ENCODE results near the gene RWDD3. TPM values are rescaled to one million over a fixed set of nuclear protein-coding genes. Genes with fewer than 3 reads are reported as not detected.

Gene RWDD3
- total RNA-seq, 3 donors from 2014 or later (not counting 1 experiment from before 2014, with no cell fraction given) = 8.8 to 15.3 (median 15.2) TPM

DNA sequence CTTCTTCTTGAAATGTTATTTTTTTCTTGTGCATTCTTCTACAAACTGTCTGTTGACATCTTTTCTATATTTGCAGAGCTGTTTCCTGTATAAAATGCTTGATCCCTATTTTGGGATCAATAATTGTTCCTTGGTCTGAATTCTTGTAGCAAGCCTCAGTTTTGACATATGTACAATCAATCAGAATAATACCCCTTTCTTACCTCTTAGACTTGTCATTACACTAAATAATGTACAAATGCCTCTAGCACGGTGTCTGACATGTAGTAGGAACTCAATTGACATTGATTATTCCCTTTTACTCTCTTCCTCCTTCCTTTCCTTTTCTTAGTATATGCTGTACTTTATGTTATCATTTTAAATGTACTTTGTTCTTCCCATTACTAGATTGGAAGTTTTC is 25.2 kb downstream of the RWDD3 start:
- Mint-ChIP-seq H3K4me3 (no peak overlapping the region), H3K27me3 (ENCODE audit: low read depth in 2 of 2) (no peaks in the 10 kb centered on the region), H3K9me3 (peaks cover 0 to 3% of the 10 kb centered on the region in 2 donors), H3K4me1 (no peaks in the 10 kb centered on the region), H3K27ac (no peak overlapping the region), H3K36me3 (peaks cover under 1% of the 10 kb centered on the region)
- no peak for ATAC-seq
- no peak for DNase-seq
- Histone ChIP-seq H3K4me1 (ENCODE audit: control insufficient read depth, insufficient read depth, low read length) (no peaks in the 10 kb centered on the region), H3K36me3 (ENCODE audit: control insufficient read depth, insufficient read depth, low read length) (no peaks in the 10 kb centered on the region), H3K9me3 (ENCODE audit: control insufficient read depth, insufficient read depth, low read length) (no peaks in the 10 kb centered on the region), H3K27ac (ENCODE audit: low read length) (no peak overlapping the region), H3K27me3 (ENCODE audit: control insufficient read depth, insufficient read depth, low read length) (no peaks in the 10 kb centered on the region), H3K4me3 (ENCODE audit: low read length) (no peak overlapping the region)
- intact Hi-C loops (cut with micrococcal nuclease) = no loop called here
- TF ChIP-seq, protein P1, sequence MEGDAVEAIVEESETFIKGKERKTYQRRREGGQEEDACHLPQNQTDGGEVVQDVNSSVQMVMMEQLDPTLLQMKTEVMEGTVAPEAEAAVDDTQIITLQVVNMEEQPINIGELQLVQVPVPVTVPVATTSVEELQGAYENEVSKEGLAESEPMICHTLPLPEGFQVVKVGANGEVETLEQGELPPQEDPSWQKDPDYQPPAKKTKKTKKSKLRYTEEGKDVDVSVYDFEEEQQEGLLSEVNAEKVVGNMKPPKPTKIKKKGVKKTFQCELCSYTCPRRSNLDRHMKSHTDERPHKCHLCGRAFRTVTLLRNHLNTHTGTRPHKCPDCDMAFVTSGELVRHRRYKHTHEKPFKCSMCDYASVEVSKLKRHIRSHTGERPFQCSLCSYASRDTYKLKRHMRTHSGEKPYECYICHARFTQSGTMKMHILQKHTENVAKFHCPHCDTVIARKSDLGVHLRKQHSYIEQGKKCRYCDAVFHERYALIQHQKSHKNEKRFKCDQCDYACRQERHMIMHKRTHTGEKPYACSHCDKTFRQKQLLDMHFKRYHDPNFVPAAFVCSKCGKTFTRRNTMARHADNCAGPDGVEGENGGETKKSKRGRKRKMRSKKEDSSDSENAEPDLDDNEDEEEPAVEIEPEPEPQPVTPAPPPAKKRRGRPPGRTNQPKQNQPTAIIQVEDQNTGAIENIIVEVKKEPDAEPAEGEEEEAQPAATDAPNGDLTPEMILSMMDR (IDR thresholded peaks at IDR 0.05) = no peak
- WGBS (ENCODE audit: insufficient coverage) = no CpG with 5 or more reads among the region's 1 CpG

DNA sequence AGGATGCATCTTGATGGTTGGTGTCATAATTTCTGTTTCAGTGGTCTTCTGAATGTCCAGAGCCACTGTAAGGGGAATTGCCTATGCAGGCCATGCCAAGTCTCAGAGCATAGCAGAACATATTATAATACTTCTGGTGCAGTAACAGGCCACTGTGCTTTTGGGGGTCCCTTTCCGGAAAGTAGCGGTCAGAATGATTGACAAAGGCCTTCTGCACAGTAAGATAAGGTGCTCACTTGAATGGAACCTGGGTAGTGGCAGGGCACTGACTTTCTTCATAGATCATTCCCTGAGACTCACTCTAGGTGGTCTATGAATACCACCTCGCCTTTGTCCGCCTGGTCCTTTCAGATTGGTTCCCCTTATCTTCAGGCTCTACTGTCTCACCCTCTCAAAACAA is 28.9 kb downstream of the RWDD3 start:
- no peaks in the 10 kb centered on the region for H3K4me1 Mint-ChIP-seq
- ATAC-seq (no peak), DNase-seq (no peak)
- H3K27me3 Mint-ChIP-seq (ENCODE audit: low read depth in 2 of 2) = peaks cover 0 to 5% of the 10 kb centered on the region in 2 donors
- no peaks in the 10 kb centered on the region for H3K9me3 ChIP-seq (ENCODE audit: control insufficient read depth, insufficient read depth, low read length)
- WGBS (ENCODE audit: insufficient coverage) = 80% methylated on average over 4 of the region's 4 CpGs
- H3K27ac ChIP-seq (ENCODE audit: low read length) = no peak overlapping the region
- H3K4me3 ChIP-seq (ENCODE audit: low read length) = no peak overlapping the region
- no peak overlapping the region for H3K4me3 Mint-ChIP-seq
- no peaks in the 10 kb centered on the region for H3K27me3 ChIP-seq (ENCODE audit: control insufficient read depth, insufficient read depth, low read length)
- intact Hi-C loops (cut with micrococcal nuclease) = no loop called here
- H3K4me1 ChIP-seq (ENCODE audit: control insufficient read depth, insufficient read depth, low read length) = no peaks in the 10 kb centered on the region
- H3K27ac Mint-ChIP-seq = no peak overlapping the region
- no peaks in the 10 kb centered on the region for H3K36me3 Mint-ChIP-seq
- TF ChIP-seq, protein P1 (IDR thresholded peaks at IDR 0.05) = no peak
- H3K36me3 ChIP-seq (ENCODE audit: control insufficient read depth, insufficient read depth, low read length) = no peaks in the 10 kb centered on the region
- peaks cover 2% of the 10 kb centered on the region in 2 donors for H3K9me3 Mint-ChIP-seq

DNA sequence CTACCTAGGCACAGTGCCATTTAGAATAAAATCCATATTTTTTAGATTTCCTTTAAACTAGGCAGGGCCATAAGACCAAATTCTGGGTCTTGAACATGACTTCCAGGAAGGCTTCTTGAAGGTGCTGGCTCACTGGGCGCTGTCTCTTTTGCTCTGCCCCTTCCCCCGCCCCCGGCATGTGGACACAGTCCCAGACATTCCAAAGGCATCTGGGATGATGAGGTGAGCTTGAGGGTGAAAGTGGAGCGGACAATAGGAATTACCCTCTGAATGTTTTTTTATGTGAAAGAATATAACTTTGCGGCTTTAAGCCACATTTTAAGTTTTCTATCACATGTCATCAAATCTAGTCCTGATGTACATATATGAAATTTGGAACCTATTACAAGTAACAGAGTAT is 29.4 kb downstream of the RWDD3 start:
- ATAC-seq (no peak), DNase-seq (no peak)
- no peak overlapping the region for H3K27ac Mint-ChIP-seq
- H3K4me1 ChIP-seq (ENCODE audit: control insufficient read depth, insufficient read depth, low read length) = no peaks in the 10 kb centered on the region
- H3K27me3 Mint-ChIP-seq (ENCODE audit: low read depth in 2 of 2) = peaks cover 0 to 5% of the 10 kb centered on the region in 2 donors
- no peak overlapping the region for H3K4me3 ChIP-seq (ENCODE audit: low read length)
- H3K27me3 ChIP-seq (ENCODE audit: control insufficient read depth, insufficient read depth, low read length) = no peaks in the 10 kb centered on the region
- H3K4me3 Mint-ChIP-seq = no peak overlapping the region
- TF ChIP-seq, protein P1 (IDR thresholded peaks at IDR 0.05) = no peak
- H3K4me1 Mint-ChIP-seq = no peaks in the 10 kb centered on the region
- H3K9me3 Mint-ChIP-seq = peaks cover under 1 to 2% of the 10 kb centered on the region in 2 donors
- intact Hi-C loops (cut with micrococcal nuclease) = no loop called here
- 98% methylated on average over 4 of the region's 5 CpGs for WGBS (ENCODE audit: insufficient coverage)
- H3K36me3 ChIP-seq (ENCODE audit: control insufficient read depth, insufficient read depth, low read length) = no peaks in the 10 kb centered on the region
- H3K36me3 Mint-ChIP-seq = no peaks in the 10 kb centered on the region
- H3K27ac ChIP-seq (ENCODE audit: low read length) = no peak overlapping the region
- no peaks in the 10 kb centered on the region for H3K9me3 ChIP-seq (ENCODE audit: control insufficient read depth, insufficient read depth, low read length)

DNA sequence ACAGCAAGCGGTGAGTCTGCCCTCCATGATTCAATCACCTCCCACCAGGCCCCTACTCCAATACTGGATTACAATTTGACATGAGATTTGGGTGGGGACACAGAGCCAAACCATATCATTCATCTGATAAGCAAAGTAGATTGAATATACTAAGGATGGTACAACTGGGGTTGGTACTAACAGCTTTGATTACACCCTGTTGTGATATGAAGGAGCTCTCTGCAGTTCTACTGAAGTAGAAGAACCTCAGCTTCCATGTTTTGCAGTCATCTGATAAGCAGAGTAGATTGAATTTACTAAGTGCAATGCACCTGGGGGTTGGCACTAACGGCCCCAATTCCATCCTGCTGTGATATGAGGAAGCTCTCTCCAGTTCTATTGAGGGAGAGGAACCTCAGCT is 31.1 kb downstream of the RWDD3 start:
- Histone ChIP-seq H3K4me1 (ENCODE audit: control insufficient read depth, insufficient read depth, low read length) (no peaks in the 10 kb centered on the region), H3K9me3 (ENCODE audit: control insufficient read depth, insufficient read depth, low read length) (no peaks in the 10 kb centered on the region), H3K36me3 (ENCODE audit: control insufficient read depth, insufficient read depth, low read length) (no peaks in the 10 kb centered on the region), H3K27ac (ENCODE audit: low read length) (no peak overlapping the region), H3K27me3 (ENCODE audit: control insufficient read depth, insufficient read depth, low read length) (peaks cover 2% of the 10 kb centered on the region), H3K4me3 (ENCODE audit: low read length) (no peak overlapping the region)
- intact Hi-C loops (cut with micrococcal nuclease) = no loop called here
- WGBS (ENCODE audit: insufficient coverage) = 38% methylated on average over 1 of the region's 2 CpGs
- no peaks in the 10 kb centered on the region for H3K36me3 Mint-ChIP-seq
- H3K9me3 Mint-ChIP-seq = peaks cover 0 to 2% of the 10 kb centered on the region in 2 donors
- DNase-seq (no peak), ATAC-seq (no peak)
- no peaks in the 10 kb centered on the region for H3K4me1 Mint-ChIP-seq
- TF ChIP-seq, protein P1 (IDR thresholded peaks at IDR 0.05) = no peak
- H3K4me3 Mint-ChIP-seq = no peak overlapping the region
- no peak overlapping the region for H3K27ac Mint-ChIP-seq
- peaks cover 0 to 5% of the 10 kb centered on the region in 2 donors for H3K27me3 Mint-ChIP-seq (ENCODE audit: low read depth in 2 of 2)
